Suprapubic skin (tissue), 4 donors: ENCODE data around the gene DHTKD1. TPM values are rescaled to one million over a fixed set of nuclear protein-coding genes. Genes with fewer than 3 reads are reported as not detected.

ENCODE experiments used
- DNase-seq, 2 donors: peaks; one replicate each; pipeline ENCODE4 v3.0.0-alpha.2; 2019; ENCODE audit warnings: low spot score in 2 of 2
- H3K27ac ChIP-seq: fragments of 200-600 bp; sonication (generic); one replicate; pipeline ENCODE4 v1.5.1; 2019
- H3K27me3 ChIP-seq: fragments of 200-600 bp; sonication (generic); one replicate; pipeline ENCODE4 v1.5.1; 2019
- H3K36me3 ChIP-seq: fragments of 200-600 bp; sonication (generic); one replicate; pipeline ENCODE4 v1.5.1; 2019
- H3K4me1 ChIP-seq: fragments of 200-600 bp; sonication (generic); one replicate; pipeline ENCODE4 v1.5.1; 2019
- H3K4me3 ChIP-seq: fragments of 200-600 bp; sonication (generic); one replicate; pipeline ENCODE4 v1.5.1; 2019; ENCODE audit warnings: mild to moderate bottlenecking
- H3K9me3 ChIP-seq: fragments of 200-600 bp; sonication (generic); one replicate; pipeline ENCODE4 v1.5.1; 2019
- EP300 ChIP-seq: sonication (generic); formaldehyde crosslinking; IDR thresholded peaks from one replicate; pipeline ENCODE4 v1.6.1; 2017; ENCODE audit warnings: antibody characterized with exemption
- POLR2A ChIP-seq, 2 donors: fragments of 450-650 bp; IDR thresholded peaks; one replicate each; pipeline ENCODE4 v1.6.1; 2017; ENCODE audit warnings: antibody characterized with exemption in 2 of 2, mild to moderate bottlenecking in 2 of 2, moderate library complexity in 2 of 2
- POLR2AphosphoS5 ChIP-seq, 3 donors: sonication (generic); formaldehyde crosslinking; IDR thresholded peaks; one replicate each; pipeline ENCODE4 v1.6.1; 2017; ENCODE audit warnings: antibody characterized with exemption in 3 of 3
- WGBS: methylation state at CpG from one replicate; pipeline ENCODE4 v1.1.5; 2018; 5-methylcytosine and 5-hydroxymethylcytosine counted together
- total RNA-seq, 4 donors: library from RNA; depleted of rRNA; stranded (reverse); fragments of >200 nt; gene quantifications; one replicate each; pipeline ENCODE4 v1.1.0, GENCODE V29; 2016
- TF ChIP-seq, protein P1 (sequence below), 2 donors: fragments of 200-600 bp in 1 of 2; fragments of 450-650 bp in 1 of 2; sonication (generic) in 1 of 2; IDR thresholded peaks; one replicate each; pipeline ENCODE4 v1.5.1; 2016 to 2019; ENCODE audit warnings: antibody characterized with exemption in 2 of 2, mild to moderate bottlenecking in 1 of 2, moderate library complexity in 1 of 2

Gene DHTKD1, protein sequence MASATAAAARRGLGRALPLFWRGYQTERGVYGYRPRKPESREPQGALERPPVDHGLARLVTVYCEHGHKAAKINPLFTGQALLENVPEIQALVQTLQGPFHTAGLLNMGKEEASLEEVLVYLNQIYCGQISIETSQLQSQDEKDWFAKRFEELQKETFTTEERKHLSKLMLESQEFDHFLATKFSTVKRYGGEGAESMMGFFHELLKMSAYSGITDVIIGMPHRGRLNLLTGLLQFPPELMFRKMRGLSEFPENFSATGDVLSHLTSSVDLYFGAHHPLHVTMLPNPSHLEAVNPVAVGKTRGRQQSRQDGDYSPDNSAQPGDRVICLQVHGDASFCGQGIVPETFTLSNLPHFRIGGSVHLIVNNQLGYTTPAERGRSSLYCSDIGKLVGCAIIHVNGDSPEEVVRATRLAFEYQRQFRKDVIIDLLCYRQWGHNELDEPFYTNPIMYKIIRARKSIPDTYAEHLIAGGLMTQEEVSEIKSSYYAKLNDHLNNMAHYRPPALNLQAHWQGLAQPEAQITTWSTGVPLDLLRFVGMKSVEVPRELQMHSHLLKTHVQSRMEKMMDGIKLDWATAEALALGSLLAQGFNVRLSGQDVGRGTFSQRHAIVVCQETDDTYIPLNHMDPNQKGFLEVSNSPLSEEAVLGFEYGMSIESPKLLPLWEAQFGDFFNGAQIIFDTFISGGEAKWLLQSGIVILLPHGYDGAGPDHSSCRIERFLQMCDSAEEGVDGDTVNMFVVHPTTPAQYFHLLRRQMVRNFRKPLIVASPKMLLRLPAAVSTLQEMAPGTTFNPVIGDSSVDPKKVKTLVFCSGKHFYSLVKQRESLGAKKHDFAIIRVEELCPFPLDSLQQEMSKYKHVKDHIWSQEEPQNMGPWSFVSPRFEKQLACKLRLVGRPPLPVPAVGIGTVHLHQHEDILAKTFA
- 10 to 100 TPM in 3 of 4 donors, 1 to 10 TPM in 1; 9.1 to 21.2 (median 18.3) TPM for total RNA-seq

DNA sequence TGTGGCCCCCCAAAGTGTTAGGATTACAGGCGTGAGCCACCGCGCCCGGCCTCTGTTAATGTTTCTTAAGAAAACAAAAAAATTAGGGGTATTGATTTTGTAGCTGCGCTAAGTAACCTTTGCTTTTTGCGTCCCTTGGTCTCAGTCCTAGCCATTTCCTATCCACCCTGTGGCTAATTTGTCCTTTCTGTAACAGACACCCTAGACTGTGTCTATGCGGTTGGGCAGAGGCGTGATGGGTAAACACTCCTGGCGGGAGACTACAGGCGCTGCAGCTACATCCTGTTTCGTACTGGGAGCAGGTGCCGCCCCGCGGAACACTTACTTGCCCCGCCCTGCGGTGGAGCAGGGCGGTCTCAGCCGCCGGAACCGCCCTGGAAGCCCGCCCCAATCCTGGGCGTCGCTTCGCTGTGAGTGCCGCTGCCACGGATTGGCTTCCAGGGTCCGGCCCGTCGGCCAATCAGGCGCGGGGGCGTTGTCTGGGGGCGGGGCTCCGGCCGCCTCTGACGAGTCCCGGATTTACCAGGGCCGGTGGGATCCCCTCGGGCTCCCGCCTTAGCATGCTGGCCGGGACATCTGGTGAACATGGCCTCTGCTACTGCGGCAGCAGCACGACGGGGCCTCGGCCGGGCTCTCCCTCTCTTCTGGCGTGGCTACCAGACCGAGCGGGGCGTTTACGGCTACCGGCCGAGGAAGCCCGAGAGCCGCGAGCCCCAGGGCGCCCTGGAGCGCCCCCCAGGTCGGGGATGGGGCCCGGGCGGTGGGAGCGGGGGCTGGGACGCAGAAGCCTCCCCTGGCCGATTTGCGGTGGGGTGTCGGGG, at the start of gene DHTKD1:
Gene DHTKD1 (plus strand): TSS at position 506 of the 821 bp plus-strand sequence. CDS start 80 bp downstream, at position 586.
- DNase-seq = peak; percentile 99
- H3K27ac ChIP-seq = peak within 1 kb of the TSS; percentile 73
- WGBS = 8% methylated on average over 33 of the region's 66 CpGs
- H3K27me3 ChIP-seq = no peaks in the 10 kb centered on the region
- TF ChIP-seq POLR2AphosphoS5 (IDR thresholded peaks at IDR 0.05) (peak in 1 of 3 donors; percentile 81), EP300 (no peak), POLR2A (IDR thresholded peaks at IDR 0.05) (peak in 1 of 2 donors; percentile 32)
- TF ChIP-seq, protein P1, sequence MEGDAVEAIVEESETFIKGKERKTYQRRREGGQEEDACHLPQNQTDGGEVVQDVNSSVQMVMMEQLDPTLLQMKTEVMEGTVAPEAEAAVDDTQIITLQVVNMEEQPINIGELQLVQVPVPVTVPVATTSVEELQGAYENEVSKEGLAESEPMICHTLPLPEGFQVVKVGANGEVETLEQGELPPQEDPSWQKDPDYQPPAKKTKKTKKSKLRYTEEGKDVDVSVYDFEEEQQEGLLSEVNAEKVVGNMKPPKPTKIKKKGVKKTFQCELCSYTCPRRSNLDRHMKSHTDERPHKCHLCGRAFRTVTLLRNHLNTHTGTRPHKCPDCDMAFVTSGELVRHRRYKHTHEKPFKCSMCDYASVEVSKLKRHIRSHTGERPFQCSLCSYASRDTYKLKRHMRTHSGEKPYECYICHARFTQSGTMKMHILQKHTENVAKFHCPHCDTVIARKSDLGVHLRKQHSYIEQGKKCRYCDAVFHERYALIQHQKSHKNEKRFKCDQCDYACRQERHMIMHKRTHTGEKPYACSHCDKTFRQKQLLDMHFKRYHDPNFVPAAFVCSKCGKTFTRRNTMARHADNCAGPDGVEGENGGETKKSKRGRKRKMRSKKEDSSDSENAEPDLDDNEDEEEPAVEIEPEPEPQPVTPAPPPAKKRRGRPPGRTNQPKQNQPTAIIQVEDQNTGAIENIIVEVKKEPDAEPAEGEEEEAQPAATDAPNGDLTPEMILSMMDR (IDR thresholded peaks at IDR 0.05) = peak; percentile 47 to 55
- H3K9me3 ChIP-seq = no peaks in the 10 kb centered on the region
- H3K4me1 ChIP-seq = peaks cover 12% of the 10 kb centered on the region
- peak within 1 kb of the TSS; percentile 77 for H3K4me3 ChIP-seq
- no peaks in the 10 kb centered on the region for H3K36me3 ChIP-seq

DNA sequence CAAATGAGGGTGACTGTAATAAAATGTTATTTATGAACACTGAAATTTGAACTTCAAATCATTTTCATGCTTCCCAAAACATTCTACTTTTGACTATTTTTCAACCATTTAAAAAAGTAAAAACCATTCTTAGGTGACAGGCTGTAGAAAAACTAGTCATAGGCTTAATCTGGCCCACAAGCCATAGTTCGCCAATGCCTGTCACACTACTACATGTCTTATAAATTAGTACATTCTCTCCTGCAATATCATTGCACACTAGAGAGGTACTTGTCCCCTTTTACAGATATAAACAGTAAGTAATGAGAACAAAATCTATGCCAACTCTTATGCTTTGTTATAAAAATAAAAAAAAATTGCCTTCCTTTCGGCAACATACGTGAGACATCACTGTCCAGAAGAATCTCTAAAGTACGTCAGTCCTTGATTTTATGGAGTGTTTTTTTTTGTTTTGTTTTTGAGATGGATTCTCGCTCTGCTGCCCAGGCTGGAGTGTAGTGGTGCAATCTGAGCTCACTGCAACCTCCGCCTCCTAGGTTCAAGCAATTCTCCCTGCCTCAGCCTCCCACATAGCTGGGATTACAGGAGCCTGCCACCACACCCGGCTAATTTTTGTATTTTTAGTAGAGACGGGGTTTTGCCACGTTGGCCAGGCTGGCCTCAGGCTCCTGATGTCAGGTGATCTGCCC, 49.3 kb upstream of the DHTKD1 start:
- WGBS = 84% methylated on average over 9 of the region's 9 CpGs
- no peak for DNase-seq
- Histone ChIP-seq H3K27ac (no peak overlapping the region), H3K4me3 (no peak overlapping the region), H3K9me3 (no peaks in the 10 kb centered on the region), H3K27me3 (no peaks in the 10 kb centered on the region), H3K36me3 (peaks cover 5% of the 10 kb centered on the region), H3K4me1 (peaks cover 9% of the 10 kb centered on the region)
- TF ChIP-seq, protein P1 (IDR thresholded peaks at IDR 0.05) = no peak
- TF ChIP-seq POLR2A (IDR thresholded peaks at IDR 0.05) (no peak), EP300 (no peak), POLR2AphosphoS5 (IDR thresholded peaks at IDR 0.05) (no peak)

DNA sequence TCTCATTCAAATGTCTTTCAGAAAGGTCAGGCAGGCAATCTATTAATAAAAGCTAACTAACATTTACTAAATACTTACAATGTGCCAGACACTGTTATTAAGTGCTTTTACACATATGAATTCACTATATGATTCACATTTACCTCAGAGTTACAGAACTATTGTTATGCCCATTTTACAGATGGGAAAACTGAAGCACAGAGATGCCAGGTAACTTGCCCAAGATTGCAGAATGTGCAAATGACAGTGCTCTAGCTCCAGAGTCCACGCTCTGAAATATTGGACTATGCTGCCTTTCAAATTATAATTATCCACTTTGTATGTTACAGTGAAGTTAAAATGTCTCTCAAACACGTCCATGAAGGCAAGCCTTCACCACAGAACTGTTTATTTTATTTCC, 48.2 kb upstream of the DHTKD1 start:
- peaks cover 9% of the 10 kb centered on the region for H3K4me1 ChIP-seq
- 96% methylated on average over 2 of the region's 2 CpGs for WGBS
- TF ChIP-seq POLR2A (IDR thresholded peaks at IDR 0.05) (no peak), EP300 (no peak), POLR2AphosphoS5 (IDR thresholded peaks at IDR 0.05) (no peak)
- TF ChIP-seq, protein P1 (IDR thresholded peaks at IDR 0.05) = no peak
- DNase-seq = no peak
- H3K27ac ChIP-seq = no peak overlapping the region
- no peaks in the 10 kb centered on the region for H3K27me3 ChIP-seq
- H3K4me3 ChIP-seq = no peak overlapping the region
- H3K9me3 ChIP-seq = no peaks in the 10 kb centered on the region
- H3K36me3 ChIP-seq = peaks cover 5% of the 10 kb centered on the region

DNA sequence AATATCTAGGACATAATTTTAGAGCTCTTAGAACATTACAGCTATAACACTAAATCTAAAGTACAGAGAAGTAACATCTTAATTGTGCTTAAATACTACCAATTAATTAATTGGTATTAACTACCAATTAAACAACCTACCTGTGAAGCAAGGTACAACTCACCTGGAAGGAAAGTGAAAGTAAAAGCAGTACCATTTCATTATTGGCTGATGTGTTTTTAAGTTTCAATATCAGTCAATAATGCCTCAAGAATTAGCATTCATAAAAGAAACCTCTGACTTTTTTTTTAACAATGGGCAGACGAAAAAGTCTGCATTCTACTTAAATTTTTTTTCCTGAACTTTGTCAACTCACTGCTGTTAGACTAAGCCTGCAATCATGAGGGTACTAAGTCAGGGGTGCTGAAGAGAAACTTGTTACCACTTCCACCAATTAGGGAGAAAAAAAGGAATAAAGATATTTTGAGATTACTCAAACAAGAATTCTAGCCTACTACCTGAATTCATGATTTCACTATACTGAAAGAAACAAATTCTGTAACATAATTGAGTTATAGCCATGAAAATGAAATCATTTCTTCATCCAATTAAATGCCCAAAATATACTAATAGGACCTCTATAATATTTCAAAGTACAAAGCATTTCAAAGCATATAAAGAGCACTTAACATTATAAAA, 46.0 kb upstream of the DHTKD1 start:
- Histone ChIP-seq H3K36me3 (peaks cover 5% of the 10 kb centered on the region), H3K4me3 (no peak overlapping the region), H3K9me3 (no peaks in the 10 kb centered on the region), H3K4me1 (peaks cover 9% of the 10 kb centered on the region), H3K27ac (no peak overlapping the region), H3K27me3 (no peaks in the 10 kb centered on the region)
- WGBS = 27% methylated on average over 1 of the region's 1 CpG
- DNase-seq = no peak
- TF ChIP-seq, protein P1 (IDR thresholded peaks at IDR 0.05) = no peak
- TF ChIP-seq EP300 (no peak), POLR2A (IDR thresholded peaks at IDR 0.05) (no peak), POLR2AphosphoS5 (IDR thresholded peaks at IDR 0.05) (no peak)
